SH-SY5Y (cell line): ENCODE measurements around the gene MST1.

Experiments
- GATA2 ChIP-seq: IDR thresholded peaks from 2 replicates; pipeline ENCODE4 v1.6.1; 2011; ENCODE audit warnings: mild to moderate bottlenecking, low read depth, low read length
- GATA3 ChIP-seq: IDR thresholded peaks from 2 replicates; pipeline ENCODE4 v1.6.1; 2011; ENCODE audit warnings: low read depth, mild to moderate bottlenecking, low read length, moderate library complexity

- TF ChIP-seq GATA2 (no peak), GATA3 (no peak)
These were observed 23.5 kb upstream of the MST1 start for GRCh38 chr3:49712631-49713317.
